Stomach (tissue), 9 donors: ENCODE results near the gene CARMIL1. TPM values are rescaled to one million over a fixed set of nuclear protein-coding genes. Genes with fewer than 3 reads are reported as not detected.

Source experiments
- DNase-seq, 2 donors: peaks; one replicate each; pipeline versions ENCODE4 v3.0.0 to v3.0.0-alpha.2; 2013 to 2019
- H3K27ac ChIP-seq, 5 donors: fragments of 200-600 bp in 4 of 5; sonication (generic) in 4 of 5; one replicate each; pipeline ENCODE4 v1.5.1; 2013 to 2019; ENCODE audit warnings: mild to moderate bottlenecking in 1 of 5, moderate library complexity in 1 of 5
- H3K27me3 ChIP-seq, 3 donors: fragments of 200-600 bp; sonication (generic); one replicate each; pipeline ENCODE4 v1.5.1; 2017 to 2019; ENCODE audit warnings: mixed run types in 1 of 3
- H3K36me3 ChIP-seq, 4 donors: fragments of 200-600 bp; sonication (generic); 1 replicate in 3 of 4; 2 replicates in 1 of 4; pipeline ENCODE4 v1.5.1; 2016 to 2019
- H3K4me1 ChIP-seq, 4 donors: fragments of 200-600 bp; sonication (generic); one replicate each; pipeline ENCODE4 v1.5.1; 2016 to 2019
- H3K4me3 ChIP-seq, 4 donors: fragments of 200-600 bp; sonication (generic) in 3 of 4; one replicate each; pipeline ENCODE4 v1.5.1; 2016 to 2019; ENCODE audit warnings: mild to moderate bottlenecking in 1 of 4
- H3K9me3 ChIP-seq, 4 donors: fragments of 200-600 bp; sonication (generic); one replicate each; pipeline ENCODE4 v1.5.1; 2016 to 2019
- CTCF ChIP-seq, 7 experiments: fragments of 450-650 bp in 4 of 7; fragments of 200-600 bp in 3 of 7; sonication (generic) in 3 of 7; IDR thresholded peaks; one replicate each; pipeline ENCODE4 v1.5.1; 2016 to 2019; ENCODE audit warnings: antibody characterized with exemption in 7 of 7, control low read depth in 2 of 7, mild to moderate bottlenecking in 1 of 7
- EP300 ChIP-seq: sonication (generic); formaldehyde crosslinking; IDR thresholded peaks from one replicate; pipeline ENCODE4 v1.6.1; 2017; ENCODE audit warnings: antibody characterized with exemption
- POLR2A ChIP-seq, 4 donors: fragments of 450-650 bp; IDR thresholded peaks; one replicate each; pipeline ENCODE4 v1.6.1; 2016; ENCODE audit warnings: antibody characterized with exemption in 4 of 4, control low read depth in 2 of 4, mild to moderate bottlenecking in 1 of 4, moderate library complexity in 1 of 4
- POLR2AphosphoS5 ChIP-seq, 3 donors: sonication (generic); formaldehyde crosslinking; IDR thresholded peaks; one replicate each; pipeline ENCODE4 v1.6.1; 2016; ENCODE audit warnings: antibody characterized with exemption in 3 of 3
- WGBS, 5 donors: extraction: QIAGEN DNeasy Blood & Tissue Kit in 3 of 5; methylation state at CpG; one replicate each; pipeline versions ENCODE4 v1.1.5 to v1.1.7; 2013 to 2018; 5-methylcytosine and 5-hydroxymethylcytosine counted together
- intact Hi-C: fragments of 100-400 bp; cut with DNase I; formaldehyde crosslinking; loops from one replicate; pipeline ENCODE4 v1.15.1; 2023; ENCODE audit warnings: low total_unique reads
- polyA plus RNA-seq, 3 donors: library from polyadenylated mRNA; stranded (reverse); fragments of 200-250 nt; gene quantifications; one replicate each; pipeline ENCODE4 v1.2.3, GENCODE V29; 2013
- total RNA-seq, 5 donors: library from RNA; depleted of rRNA; stranded (reverse); fragments of >200 nt; gene quantifications; one replicate each; pipeline versions ENCODE4 v1.1.0 to v1.2.3, GENCODE V29; 2014 to 2016
- donor health status: healthy with polysubstance abuse.
- donor health status: Bipolar disorder and iron deficiency.
- donor health status: healthy.

The CARMIL1 gene
- total and polyA plus RNA-seq, 8 donors, result 10.5 to 42.7 (median 14.9) TPM

- H3K4me1 ChIP-seq, result peaks cover 15 to 51% (median 20%) of the 10 kb centered on the region in 4 donors
- intact Hi-C loops, result no loop called here
- no peaks in the 10 kb centered on the region for H3K9me3 ChIP-seq
- H3K27ac ChIP-seq, result no peak overlapping the region
- TF ChIP-seq EP300 (no peak), POLR2A (IDR thresholded peaks at IDR 0.05) (no peak), CTCF (IDR thresholded peaks at IDR 0.05) (no peak), POLR2AphosphoS5 (IDR thresholded peaks at IDR 0.05) (no peak)
- no peaks in the 10 kb centered on the region for H3K36me3 ChIP-seq
- no peak overlapping the region for H3K4me3 ChIP-seq
- 13 to 47% (median 28%) methylated on average over 1 of the region's 1 CpG for WGBS, 5 donors
- DNase-seq, result no peak
- no peaks in the 10 kb centered on the region for H3K27me3 ChIP-seq
Measured at GRCh38 chr6:25414168-25414567, 135.0 kb downstream of the CARMIL1 start.

GRCh38 chr6:25414755-25415154, 135.6 kb downstream of the CARMIL1 start:
- no peak for TF ChIP-seq CTCF (IDR thresholded peaks at IDR 0.05)
- TF ChIP-seq POLR2AphosphoS5 (IDR thresholded peaks at IDR 0.05), result no peak
- no peak for TF ChIP-seq POLR2A (IDR thresholded peaks at IDR 0.05)
- no peak for TF ChIP-seq EP300
- H3K4me1 ChIP-seq, result peaks cover 15 to 51% (median 20%) of the 10 kb centered on the region in 4 donors
- H3K27me3 ChIP-seq, result no peaks in the 10 kb centered on the region
- H3K36me3 ChIP-seq, result no peaks in the 10 kb centered on the region
- intact Hi-C loops, result no loop called here
- DNase-seq, result no peak
- no peak overlapping the region for H3K4me3 ChIP-seq
- no peaks in the 10 kb centered on the region for H3K9me3 ChIP-seq
- no peak overlapping the region for H3K27ac ChIP-seq

- intact Hi-C loops, result no loop called here
- 31 to 86% (median 67%) methylated on average over 2 of the region's 2 CpGs for WGBS, 5 donors
- TF ChIP-seq POLR2A (IDR thresholded peaks at IDR 0.05), result no peak
- TF ChIP-seq POLR2AphosphoS5 (IDR thresholded peaks at IDR 0.05), result no peak
- TF ChIP-seq EP300, result no peak
- TF ChIP-seq CTCF (IDR thresholded peaks at IDR 0.05), result no peak
- Histone ChIP-seq H3K27ac (no peak overlapping the region), H3K9me3 (no peaks in the 10 kb centered on the region), H3K4me1 (peaks cover 15 to 47% (median 20%) of the 10 kb centered on the region in 4 donors), H3K4me3 (no peak overlapping the region), H3K27me3 (no peaks in the 10 kb centered on the region), H3K36me3 (no peaks in the 10 kb centered on the region)
- no peak for DNase-seq
Measured at GRCh38 chr6:25415274-25415673, 136.1 kb downstream of the CARMIL1 start.

GRCh38 chr6:25415701-25416100, 136.5 kb downstream of the CARMIL1 start:
- Histone ChIP-seq H3K4me1 (peaks cover 15 to 45% (median 20%) of the 10 kb centered on the region in 4 donors), H3K9me3 (no peaks in the 10 kb centered on the region), H3K4me3 (no peak overlapping the region), H3K36me3 (no peaks in the 10 kb centered on the region), H3K27ac (no peak overlapping the region), H3K27me3 (no peaks in the 10 kb centered on the region)
- DNase-seq, result no peak
- WGBS, 5 donors, result 73 to 89% (median 86%) methylated on average over 4 of the region's 4 CpGs
- no peak for TF ChIP-seq POLR2A (IDR thresholded peaks at IDR 0.05)
- TF ChIP-seq POLR2AphosphoS5 (IDR thresholded peaks at IDR 0.05), result no peak
- no peak for TF ChIP-seq EP300
- TF ChIP-seq CTCF (IDR thresholded peaks at IDR 0.05), result no peak
- intact Hi-C loops, result no loop called here
